Measurements from ENCODE around the gene ABTB2.

Gene ABTB2

DNA sequence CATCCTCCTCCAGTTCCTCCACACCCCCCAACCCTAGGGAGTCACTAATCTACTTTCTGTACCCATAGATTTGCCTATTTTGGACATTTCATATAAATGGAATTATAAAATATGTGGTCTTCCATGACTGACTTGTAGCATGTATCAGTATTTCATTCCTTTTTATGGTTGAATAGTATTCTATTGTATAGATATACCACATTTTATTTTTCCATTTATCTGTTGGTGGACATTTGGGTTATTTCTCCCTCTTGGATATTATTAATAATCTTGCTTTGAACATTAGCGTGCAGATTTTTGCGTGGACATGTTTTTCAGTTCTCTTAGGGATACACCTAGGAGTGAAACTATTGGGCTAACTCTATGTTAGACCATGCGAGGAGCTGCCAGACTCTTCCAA is 229.0 kb downstream of the ABTB2 start:
- TF ChIP-seq, protein P1, sequence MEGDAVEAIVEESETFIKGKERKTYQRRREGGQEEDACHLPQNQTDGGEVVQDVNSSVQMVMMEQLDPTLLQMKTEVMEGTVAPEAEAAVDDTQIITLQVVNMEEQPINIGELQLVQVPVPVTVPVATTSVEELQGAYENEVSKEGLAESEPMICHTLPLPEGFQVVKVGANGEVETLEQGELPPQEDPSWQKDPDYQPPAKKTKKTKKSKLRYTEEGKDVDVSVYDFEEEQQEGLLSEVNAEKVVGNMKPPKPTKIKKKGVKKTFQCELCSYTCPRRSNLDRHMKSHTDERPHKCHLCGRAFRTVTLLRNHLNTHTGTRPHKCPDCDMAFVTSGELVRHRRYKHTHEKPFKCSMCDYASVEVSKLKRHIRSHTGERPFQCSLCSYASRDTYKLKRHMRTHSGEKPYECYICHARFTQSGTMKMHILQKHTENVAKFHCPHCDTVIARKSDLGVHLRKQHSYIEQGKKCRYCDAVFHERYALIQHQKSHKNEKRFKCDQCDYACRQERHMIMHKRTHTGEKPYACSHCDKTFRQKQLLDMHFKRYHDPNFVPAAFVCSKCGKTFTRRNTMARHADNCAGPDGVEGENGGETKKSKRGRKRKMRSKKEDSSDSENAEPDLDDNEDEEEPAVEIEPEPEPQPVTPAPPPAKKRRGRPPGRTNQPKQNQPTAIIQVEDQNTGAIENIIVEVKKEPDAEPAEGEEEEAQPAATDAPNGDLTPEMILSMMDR (IDR thresholded peaks at IDR 0.05; ENCODE audit: extremely low read depth, missing control alignments) = no peak
- no peak for DNase-seq (ENCODE audit: low spot score)

DNA sequence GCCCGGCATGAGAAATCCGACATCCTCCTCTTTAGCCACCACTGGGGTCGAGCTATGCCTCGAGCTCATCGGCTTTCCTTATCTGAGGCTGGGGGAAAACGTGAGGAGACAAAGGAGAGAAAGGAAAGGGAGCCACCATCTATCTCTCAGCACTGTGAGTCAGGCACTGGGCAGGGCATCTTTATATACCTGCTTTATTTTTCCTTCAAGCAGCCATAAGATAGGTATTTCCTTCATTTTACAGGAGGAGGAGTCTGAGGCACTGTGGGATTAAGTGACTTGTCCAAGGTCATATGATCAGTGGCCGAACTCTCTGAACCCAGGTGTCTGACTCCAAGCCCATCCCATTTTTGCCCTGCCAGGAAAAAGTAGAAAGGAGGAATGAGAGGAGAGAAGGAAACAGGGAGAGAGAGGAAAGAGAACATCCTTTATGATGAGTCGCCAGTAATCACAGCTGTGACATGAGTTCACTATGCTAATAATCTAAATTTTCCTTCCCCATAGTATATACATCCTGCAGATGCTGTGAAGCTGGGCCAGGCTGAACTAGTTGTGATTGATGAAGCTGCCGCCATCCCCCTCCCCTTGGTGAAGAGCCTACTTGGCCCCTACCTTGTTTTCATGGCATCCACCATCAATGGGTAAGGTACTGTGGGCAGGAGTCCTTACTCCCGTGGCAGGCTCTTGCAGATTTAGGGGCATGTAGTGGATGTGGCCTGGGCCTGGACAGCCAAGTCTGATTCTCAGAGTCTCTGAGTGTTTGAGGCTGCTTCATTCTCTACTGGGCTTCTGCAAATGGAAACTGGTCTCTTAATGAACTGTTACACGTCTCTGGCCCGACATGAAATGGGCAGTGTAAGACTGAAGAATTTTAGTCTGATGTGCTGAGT is 230.6 kb downstream of the ABTB2 start:
- DNase-seq (ENCODE audit: low spot score) = no peak
- TF ChIP-seq, protein P1 (IDR thresholded peaks at IDR 0.05; ENCODE audit: extremely low read depth, missing control alignments) = no peak

DNA sequence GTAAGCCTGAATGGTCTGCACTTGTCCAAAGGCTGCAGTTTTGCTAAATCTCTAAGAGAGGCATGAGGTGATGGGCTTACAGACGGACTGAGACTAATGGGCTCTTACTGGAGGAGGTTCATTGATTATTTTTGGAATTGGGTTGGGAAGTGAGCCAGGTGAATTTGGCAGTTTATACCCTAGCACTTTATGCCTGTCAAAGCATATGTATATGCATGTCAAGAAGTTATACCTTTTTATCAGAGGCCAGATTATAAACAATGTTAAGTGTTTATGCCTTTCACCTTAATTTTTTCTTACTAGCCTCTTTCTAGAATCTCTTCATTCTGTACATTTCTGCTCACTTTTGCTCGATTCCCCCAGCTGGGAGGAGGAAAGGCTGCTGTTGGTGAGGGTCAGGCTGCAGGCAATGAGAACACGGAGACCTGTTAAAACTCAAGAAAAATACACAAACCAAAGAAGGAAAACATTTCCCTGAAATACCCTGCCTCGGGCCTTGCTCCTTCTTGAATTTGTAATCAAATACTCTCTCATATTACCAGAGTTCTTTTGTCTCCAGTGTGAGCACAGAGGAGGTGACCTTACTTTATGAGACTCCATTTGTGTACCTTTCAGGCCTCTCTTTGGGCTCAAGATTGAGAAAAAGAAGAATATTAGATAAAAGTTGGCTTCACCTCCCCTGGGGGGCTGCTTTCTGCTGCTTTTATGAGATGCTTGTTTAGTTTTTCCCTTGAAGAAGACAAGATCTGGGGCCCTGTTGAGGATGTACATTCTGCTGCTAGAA is 232.7 kb downstream of the ABTB2 start:
- no peak for DNase-seq (ENCODE audit: low spot score)
- TF ChIP-seq, protein P1 (IDR thresholded peaks at IDR 0.05; ENCODE audit: extremely low read depth, missing control alignments) = no peak

DNA sequence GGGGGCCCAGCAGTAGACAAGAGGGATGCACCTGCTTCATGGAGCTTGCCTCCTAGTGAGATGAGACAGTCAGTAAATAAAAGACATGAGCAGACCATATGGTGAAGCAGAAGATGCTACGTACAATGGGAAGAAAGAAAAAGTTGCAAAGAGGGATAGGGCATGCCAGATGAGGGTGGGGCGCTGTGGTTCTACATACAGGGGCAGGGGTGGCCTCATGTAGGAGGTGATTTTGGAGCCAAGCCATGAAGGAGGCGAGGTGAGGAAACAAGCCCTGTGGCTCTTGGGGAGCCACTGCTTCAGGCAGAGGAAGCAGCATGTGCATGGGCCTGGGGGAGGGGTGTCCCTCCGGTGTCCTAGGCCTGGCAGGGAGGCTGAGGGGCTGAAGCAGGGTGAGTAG is 237.2 kb downstream of the ABTB2 start:
- no peak for DNase-seq (ENCODE audit: low spot score)
- TF ChIP-seq, protein P1 (IDR thresholded peaks at IDR 0.05; ENCODE audit: extremely low read depth, missing control alignments) = no peak

DNA sequence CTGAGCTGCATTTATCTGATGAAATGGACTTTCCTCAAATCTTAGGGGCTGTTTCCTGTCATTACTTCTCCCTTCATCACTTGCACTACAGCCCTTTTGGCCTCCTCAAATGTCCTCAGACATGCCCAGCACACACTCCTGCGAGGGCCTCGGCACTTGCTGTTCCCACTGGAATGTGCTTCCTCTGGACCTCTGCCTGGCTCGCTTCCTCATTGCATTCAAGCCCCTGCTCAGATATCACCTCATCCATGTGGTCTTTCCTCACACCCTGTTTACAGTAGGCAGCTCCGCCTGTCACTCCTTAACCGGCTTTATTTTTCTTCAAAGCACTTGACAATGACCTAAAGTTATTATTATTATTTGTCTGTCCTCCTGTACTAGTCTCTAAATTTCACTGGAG is 243.3 kb downstream of the ABTB2 start:
- no peak for DNase-seq (ENCODE audit: low spot score)
- TF ChIP-seq, protein P1 (IDR thresholded peaks at IDR 0.05; ENCODE audit: extremely low read depth, missing control alignments) = no peak

DNA sequence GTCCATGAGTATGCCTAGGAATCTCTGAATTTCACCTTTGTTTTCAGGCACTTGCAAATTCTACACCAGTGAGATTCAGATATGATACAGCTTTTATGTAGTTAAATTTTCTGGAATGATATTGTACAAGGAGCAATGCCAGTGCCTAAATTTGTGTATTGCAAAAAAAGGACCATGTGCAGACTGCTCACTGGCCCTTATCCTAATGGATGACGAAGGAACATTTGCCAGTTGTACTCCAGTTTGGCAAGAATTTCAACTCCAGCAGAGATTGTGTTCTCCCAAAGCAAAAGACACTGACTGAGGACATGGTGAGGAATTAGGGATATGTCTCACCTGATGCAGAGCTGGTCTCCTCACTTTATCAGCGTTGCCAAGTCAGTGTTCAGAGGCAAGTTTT is 243.8 kb downstream of the ABTB2 start:
- DNase-seq (ENCODE audit: low spot score) = no peak
- TF ChIP-seq, protein P1 (IDR thresholded peaks at IDR 0.05; ENCODE audit: extremely low read depth, missing control alignments) = no peak

DNA sequence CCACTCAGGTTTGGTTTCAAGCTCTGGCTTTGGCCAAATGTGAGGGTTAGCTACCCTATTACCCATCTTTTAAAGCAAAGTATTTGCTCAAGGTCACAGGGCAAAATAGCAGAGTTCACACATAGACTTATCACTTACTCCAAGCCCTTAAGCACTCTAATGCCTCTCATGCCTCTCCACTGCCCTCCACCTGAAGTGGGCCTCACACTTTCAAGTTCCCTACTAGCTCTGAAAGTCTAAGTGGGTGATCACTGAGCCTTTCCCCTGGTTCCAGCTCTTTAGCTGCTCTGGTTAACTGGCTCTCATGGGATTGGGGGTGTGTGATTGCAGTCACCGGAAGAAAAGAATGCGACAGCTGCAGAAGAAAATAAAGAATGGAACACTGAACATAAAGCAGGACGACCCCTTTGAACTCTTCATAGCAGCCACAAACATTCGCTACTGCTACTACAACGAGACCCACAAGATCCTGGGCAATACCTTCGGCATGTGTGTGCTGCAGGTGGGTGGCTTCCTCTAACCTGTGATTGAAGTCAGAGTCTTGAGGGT is 246.0 kb downstream of the ABTB2 start:
- TF ChIP-seq, protein P1 (IDR thresholded peaks at IDR 0.05; ENCODE audit: extremely low read depth, missing control alignments) = no peak
- DNase-seq (ENCODE audit: low spot score) = no peak

Data from GM20000 (cell line).